Activated gamma-delta T cell treated with anti-CD3 and anti-CD28 coated beads, Interleukin-2, amount 50 U/mL, for 16 hours (primary cell): ENCODE results near the gene MBOAT1.
"Not testable (repeated sequence)": the region's sequence is repeated elsewhere in the genome, so short reads cannot be mapped to it uniquely, and the experiment has no call there.

Experiments used
- DNase-seq: peaks from one replicate; pipeline ENCODE4 v3.0.0-alpha.2; 2020; ENCODE audit warnings: low read depth

MBOAT1 gene

DNA sequence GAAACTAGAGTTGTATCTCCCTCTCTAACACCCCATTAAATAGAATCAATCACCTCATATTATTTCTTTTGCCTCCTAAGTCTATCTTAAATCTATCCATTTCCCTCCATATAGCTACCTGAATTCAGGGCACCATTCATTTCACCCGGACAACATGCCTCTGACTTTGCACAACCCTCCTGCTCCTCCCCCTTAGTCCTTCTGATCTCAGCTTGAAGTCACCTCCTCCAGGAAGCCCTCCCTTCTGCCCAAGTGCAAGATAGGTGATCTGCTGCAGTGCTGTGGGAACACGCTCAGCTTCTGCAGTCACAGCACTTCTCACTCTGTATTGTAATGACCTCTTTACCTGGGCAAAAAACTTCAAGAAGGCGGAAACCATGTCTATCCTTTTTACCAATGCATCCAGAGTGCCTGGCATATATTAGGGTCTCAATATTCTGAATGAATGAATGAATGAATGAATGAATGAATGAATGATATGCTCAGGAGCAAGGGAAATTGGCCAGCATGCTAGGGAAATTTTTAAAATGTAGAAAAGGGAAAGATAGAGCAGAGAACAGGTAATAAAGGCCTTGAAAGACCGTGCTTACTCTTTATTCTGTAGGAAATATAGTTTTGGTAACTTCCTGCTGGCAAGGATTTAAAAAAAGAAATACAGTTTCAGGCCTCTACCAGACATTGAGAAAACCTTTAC is 41.7 kb downstream of the MBOAT1 start:
- no peak for DNase-seq

GRCh38 chr6:20169786-20170185 is 42.5 kb downstream of the MBOAT1 start:
- no peak for DNase-seq

DNA sequence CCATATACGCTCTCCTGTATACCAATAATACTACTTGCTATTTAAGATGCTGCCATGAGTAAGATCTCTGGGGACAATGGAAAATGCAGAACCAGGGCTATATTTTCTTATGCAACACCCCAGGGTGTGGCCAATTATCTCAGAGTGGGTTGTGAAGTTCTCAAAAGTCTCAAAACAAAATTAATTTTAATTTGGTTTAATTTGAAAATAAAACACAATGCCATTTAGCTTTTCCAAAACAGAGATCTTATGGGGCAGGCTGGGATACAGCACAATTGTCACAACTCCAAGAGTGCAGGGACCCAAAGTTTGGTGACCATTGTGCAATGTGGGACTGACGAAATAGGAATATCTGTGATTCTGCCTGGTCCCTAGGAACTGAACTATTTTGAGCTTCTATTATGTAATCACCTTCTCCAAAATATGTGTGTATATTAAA is 43.1 kb downstream of the MBOAT1 start:
- DNase-seq = no peak

- no peak for DNase-seq
Observed at GRCh38 chr6:20168690-20169089, 43.6 kb downstream of the MBOAT1 start.

DNA sequence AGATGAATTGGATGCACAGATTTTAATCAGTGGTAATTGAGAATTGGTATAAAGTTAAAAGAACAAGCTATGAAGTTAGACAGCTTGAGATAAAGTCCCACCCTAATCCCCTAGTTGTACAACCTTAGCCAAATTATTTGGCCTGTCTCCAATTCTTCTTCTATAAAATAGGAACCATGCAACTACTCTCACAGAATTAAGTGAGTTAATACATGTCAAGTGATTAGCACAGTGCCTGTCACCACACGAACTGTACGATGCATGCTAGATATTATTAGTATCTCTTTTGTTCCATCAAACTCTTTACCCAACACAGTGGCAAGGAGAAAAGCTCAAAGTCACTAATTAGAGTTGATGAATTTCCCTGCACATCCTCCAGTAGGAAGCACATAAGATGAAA is 44.7 kb downstream of the MBOAT1 start:
- no peak for DNase-seq

GRCh38 chr6:20166210-20166609 is 46.1 kb downstream of the MBOAT1 start:
- DNase-seq = no peak

DNA sequence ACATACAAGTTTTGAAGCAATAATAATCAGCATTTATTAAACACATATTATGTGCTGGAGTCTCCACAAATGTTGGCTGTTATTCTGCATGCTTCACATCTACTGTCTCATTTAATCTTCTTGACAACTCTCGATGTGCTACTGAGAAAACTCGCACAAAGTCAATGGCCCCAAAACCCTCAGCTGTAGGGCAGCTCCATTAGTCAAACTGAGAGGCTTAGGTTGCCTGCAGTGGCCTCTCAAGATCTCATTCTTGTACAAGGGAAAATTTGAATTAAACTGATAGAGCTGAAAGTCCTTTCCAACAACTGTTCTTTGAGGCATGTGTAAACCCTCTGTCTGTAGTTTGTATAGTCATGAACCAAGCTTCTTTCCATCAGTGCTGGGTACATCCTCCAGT is 49.8 kb downstream of the MBOAT1 start:
- no peak for DNase-seq

GRCh38 chr6:20160541-20161283 is 51.6 kb downstream of the MBOAT1 start:
- DNase-seq = no peak

DNA sequence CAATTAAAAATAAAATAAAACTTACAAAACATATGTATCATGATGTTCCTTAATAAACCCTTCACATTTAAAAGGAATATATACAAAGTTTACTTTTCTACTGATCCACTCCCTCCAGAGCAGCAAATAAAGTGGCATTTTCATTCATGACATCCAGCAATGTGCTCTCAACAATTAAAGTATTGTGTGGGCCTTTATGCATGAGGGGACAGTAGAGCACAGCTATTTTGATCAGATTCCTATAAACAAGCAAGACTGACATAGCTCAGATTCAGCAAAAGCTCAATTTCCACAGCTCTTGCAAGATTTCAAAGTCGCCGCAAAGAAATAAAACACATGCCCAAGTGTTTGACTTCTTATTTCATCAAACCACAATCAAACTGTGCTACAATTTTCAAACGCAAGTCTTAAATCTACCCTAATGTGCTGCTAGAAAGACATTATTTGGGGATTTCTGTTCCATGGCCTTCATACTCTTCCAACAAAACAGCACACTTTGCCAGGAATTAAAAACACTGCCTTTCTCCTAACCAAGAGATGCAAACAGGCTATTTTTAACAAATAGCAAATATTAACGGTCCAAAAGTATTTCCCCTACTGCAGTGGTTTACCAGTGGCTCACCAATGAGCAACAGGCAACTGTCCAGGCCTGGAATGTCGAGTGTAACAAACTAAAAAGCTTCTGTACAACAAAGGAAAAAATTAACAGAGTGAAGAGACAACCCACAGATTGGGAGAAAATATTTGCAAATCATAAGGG is 52.3 kb downstream of the MBOAT1 start:
- DNase-seq = no peak

DNA sequence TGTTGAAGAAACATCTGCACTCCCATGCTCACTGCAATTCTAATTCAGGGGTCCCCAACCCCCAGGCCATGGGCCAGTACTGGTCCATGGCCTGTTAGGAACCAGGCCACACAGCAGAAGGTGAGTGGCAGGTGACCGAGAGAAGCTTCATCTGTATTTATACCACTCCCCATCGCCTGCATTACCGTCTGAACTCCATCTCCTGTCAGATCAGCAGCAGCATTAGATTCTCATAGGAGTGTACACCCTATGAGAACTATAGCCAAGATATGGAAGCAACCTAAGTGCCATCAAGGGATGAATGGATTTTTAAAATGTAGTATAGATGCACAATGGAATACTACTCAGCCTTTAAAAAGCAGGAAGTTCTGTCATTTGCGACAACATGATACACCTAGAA is 53.2 kb downstream of the MBOAT1 start:
- DNase-seq = no peak

- no peak for DNase-seq
Observed at GRCh38 chr6:20158676-20159075, 53.6 kb downstream of the MBOAT1 start.

- DNase-seq = no peak
Observed at GRCh38 chr6:20156824-20157223, 55.4 kb downstream of the MBOAT1 start.

GRCh38 chr6:20154753-20155152 is 57.5 kb downstream of the MBOAT1 start:
- no peak for DNase-seq

DNA sequence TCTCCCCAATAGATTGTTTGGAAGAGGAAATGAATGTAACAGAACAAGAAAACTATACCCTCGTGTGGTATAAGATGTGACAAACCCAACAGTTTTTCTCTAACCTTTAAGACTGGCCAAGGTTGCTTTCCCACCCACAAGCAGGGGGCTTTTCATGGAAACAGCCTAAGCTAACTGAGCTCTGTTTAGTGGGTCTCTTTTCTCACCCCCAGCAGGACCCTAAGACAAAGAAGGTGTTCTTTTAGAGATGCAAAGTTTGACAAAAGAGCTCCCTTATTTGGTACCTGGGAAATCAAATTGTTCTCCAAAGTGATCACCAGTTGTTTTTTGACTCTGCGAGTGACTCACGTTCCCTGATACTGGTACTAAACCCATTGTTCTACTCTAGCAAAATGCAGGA is 59.1 kb downstream of the MBOAT1 start:
- no peak for DNase-seq

GRCh38 chr6:20148433-20148832 is 63.8 kb downstream of the MBOAT1 start:
- no peak for DNase-seq

DNA sequence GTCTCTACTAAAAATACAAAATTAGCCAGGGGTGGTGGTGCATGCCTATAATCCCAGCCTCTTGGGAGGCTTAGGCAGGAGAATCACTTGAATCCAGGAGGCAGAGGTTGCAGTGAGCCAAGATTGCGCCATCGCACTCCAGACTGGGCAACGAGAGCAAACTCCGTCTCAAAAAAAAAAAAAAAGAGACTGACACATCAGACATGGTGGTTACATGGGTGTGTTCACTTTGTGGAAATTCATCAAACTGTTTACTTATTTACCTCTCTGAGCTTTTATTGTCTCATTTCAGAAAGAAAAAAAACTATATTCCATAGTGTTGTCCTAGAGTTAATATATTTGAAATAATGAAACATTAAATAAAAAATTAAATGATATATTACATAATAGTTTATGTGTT is 64.8 kb downstream of the MBOAT1 start:
- DNase-seq = no peak

DNA sequence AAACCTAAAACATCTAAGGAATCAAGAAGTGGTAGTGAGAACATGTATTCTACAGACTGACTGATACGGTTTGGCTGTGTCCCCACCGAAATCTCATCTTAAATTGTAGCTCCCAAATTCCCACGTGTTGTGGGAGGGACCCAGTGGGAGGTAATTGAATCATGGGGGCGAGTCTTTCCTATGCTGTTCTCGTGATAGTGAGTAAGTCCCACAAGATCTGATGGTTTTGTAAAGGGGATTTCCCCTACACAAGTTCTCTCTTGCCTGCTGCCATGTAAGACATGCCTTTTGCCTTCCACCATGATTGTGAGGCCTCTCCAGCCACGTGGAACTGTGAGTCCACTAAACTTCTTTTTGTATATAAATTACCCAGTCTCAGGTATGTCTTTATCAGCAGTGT is 65.4 kb downstream of the MBOAT1 start:
- not testable (repeated sequence) for DNase-seq

DNA sequence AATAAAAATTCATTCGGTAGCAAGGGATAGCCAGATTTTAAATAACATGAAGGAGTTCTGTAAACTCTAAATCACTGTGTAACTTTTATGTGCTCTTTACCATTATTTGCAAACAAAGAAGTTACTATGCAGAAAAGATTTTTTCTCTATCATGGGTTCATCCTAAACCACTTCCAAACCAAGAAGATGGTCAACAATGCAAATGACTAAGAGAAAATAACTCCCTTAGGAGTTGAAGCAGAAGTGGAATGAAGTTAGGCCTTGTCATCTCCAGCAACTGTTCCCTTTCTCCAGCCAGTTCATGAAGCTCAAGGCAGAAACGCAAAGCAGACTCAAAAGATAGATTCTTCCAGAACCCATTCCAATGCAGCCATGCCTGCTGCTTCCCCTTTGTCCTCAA is 66.0 kb downstream of the MBOAT1 start:
- no peak for DNase-seq

DNA sequence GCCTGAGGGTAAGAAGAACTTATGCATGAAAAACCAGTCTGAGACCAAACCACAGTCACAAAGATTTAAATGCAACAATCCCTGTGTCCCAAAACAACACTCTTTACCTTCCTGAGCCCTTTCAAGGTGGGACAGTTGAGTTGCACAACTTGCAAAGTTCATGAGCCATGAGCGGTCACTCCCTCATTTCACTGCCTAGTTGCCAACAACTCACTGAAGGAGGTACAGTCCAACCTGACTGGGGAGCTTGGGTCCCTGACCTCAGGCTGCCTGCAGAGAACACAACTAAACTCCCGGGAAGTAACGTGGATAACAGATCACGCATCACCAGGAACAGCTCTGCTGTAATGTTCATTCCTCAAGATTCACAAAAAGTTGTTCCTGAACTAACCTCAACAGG is 69.4 kb downstream of the MBOAT1 start:
- DNase-seq = no peak

DNA sequence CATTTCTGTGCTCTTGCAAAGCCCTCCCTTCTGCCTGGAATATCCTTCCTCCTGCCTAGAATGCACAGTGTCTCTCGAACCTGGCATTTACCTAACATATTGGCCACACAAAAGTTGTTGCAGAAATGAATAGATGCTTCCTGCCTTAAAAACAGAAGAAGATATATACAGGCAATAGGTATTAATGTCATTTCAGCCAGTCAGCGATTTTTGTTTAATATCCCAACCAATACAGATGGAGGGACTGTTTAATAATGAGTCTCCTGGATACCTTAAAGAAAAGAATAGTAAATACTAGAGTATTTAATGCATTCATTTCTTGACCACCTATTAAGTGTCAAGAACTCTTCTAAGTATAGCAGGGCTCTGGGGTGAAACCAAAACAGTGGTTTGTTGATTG is 70.3 kb downstream of the MBOAT1 start:
- no peak for DNase-seq

DNA sequence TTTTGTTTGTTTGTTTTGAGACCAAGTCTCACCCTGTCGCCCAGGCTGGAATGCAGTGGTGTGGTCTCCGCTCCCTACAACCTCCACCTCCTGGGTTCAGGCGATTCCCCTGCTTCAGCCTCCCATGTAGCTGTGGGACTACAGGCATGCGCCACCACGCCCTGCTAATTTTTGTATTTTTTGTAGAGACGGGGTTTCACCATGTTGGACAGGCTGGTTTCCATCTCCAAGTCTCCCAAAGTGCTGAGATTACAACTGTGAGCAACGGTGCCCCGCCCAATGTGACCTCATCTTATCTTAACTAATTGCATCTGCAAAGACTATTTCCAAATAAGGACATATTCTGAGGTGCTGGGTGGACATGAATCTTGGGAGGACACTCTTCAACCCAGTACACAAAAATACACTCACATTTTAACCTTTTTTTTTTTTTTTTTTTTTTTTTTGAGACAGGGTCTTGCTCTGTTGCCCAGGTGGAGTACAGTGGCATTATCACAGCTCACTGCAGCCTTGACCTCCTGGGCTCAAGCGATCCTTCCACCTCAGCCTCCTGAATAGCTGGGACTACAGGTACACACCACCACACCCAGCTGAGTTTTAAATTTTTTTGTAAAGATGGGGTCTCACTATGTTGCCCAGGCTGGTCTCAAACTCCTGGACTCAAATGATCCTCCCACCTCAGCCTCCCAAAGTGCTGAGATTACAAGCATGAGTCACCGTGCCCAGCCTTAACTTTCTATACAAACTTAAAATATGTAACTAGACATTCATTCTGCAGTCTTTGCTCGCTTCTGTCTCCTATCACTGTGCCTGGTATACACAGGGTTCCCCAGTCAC is 72.9 kb downstream of the MBOAT1 start:
- not testable (repeated sequence) for DNase-seq

- no peak for DNase-seq
Observed at GRCh38 chr6:20137837-20138236, 74.4 kb downstream of the MBOAT1 start.
